Measurements from ENCODE around the gene SAPCD1.

The SAPCD1 gene

GRCh38 chr6:31758281-31758680 is 4.2 kb upstream of the SAPCD1 start:
- no peak for DNase-seq

- no peak for DNase-seq
Measured at GRCh38 chr6:31760790-31761189, 1.7 kb upstream of the SAPCD1 start.

GRCh38 chr6:31761343-31761742 is 1.1 kb upstream of the SAPCD1 start:
- DNase-seq = no peak

GRCh38 chr6:31762878-31763618 is 592 bp downstream of the SAPCD1 start:
- DNase-seq = no peak

GRCh38 chr6:31763619-31763940 is 1.1 kb downstream of the SAPCD1 start:
- DNase-seq = peak; percentile 74

GRCh38 chr6:31764198-31764597 is 1.7 kb downstream of the SAPCD1 start:
- DNase-seq = no peak

GRCh38 chr6:31765559-31765909 is 3.1 kb downstream of the SAPCD1 start:
- no peak for DNase-seq

GRCh38 chr6:31765910-31766794 is 3.7 kb downstream of the SAPCD1 start:
- DNase-seq = peak; percentile 16

- DNase-seq = no peak
Measured at GRCh38 chr6:31767096-31767645, 4.7 kb downstream of the SAPCD1 start.

- no peak for DNase-seq
Measured at GRCh38 chr6:31768363-31769257, 6.2 kb downstream of the SAPCD1 start.

GRCh38 chr6:31769684-31770371 is 7.4 kb downstream of the SAPCD1 start:
- DNase-seq = peak; percentile 46

- no peak for DNase-seq
Measured at GRCh38 chr6:31770860-31771259, 8.4 kb downstream of the SAPCD1 start.

GRCh38 chr6:31771992-31772358 is 9.5 kb downstream of the SAPCD1 start:
- peak; percentile 56 for DNase-seq

GRCh38 chr6:31775184-31775583 is 12.7 kb downstream of the SAPCD1 start:
- no peak for DNase-seq

GRCh38 chr6:31775633-31776484 is 13.4 kb downstream of the SAPCD1 start:
- DNase-seq = no peak

- DNase-seq = no peak
Measured at GRCh38 chr6:31776485-31776988, 14.1 kb downstream of the SAPCD1 start.

- DNase-seq = peak; percentile 76
Measured at GRCh38 chr6:31776989-31777666, 14.7 kb downstream of the SAPCD1 start, which contains the start of gene VWA7. VWA7 (minus strand) TSS chr6:31777328; CDS start chr6:31776779, 549 bp downstream.

GRCh38 chr6:31777667-31778050 is 15.2 kb downstream of the SAPCD1 start:
- DNase-seq = no peak

- DNase-seq = no peak
Measured at GRCh38 chr6:31778193-31778592, 15.7 kb downstream of the SAPCD1 start.

Data from fibroblast of skin of right biceps (primary cell).